Hepatic stellate cell (primary cell): ENCODE data around the gene TROAP.
A peak's percentile ranks its signal among the peaks of the same experiment; 100 is the strongest.
"Not testable (repeated sequence)": the region's sequence is repeated elsewhere in the genome, so short reads cannot be mapped to it uniquely, and the experiment has no call there.

Experiments
- DNase-seq: peaks from one replicate; pipeline ENCODE4 v3.0.0; 2011; ENCODE audit warnings: low spot score

The TROAP gene

DNA sequence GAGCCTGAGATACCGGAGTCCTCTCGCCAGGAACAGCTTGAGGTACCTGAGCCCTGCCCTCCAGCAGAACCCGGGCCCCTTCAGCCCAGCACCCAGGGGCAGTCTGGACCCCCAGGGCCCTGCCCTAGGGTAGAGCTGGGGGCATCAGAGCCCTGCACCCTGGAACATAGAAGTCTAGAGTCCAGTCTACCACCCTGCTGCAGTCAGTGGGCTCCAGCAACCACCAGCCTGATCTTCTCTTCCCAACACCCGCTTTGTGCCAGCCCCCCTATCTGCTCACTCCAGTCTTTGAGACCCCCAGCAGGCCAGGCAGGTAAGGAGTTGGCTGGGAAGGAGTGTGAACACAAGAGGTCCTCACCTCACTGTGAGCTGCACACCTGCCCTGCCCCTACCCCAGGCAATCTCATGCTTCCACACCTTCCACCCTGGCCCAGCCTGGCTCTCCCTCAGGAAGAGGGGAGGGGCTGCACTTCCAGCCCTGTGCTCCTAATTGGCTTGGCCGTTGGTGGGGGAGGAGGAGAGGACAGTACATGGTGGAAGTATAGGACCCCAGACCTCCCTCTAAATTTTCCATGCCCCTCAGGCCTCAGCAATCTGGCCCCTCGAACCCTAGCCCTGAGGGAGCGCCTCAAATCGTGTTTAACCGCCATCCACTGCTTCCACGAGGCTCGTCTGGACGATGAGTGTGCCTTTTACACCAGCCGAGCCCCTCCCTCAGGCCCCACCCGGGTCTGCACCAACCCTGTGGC lies 7.8 kb downstream of the TROAP start:
- DNase-seq = no peak

DNA sequence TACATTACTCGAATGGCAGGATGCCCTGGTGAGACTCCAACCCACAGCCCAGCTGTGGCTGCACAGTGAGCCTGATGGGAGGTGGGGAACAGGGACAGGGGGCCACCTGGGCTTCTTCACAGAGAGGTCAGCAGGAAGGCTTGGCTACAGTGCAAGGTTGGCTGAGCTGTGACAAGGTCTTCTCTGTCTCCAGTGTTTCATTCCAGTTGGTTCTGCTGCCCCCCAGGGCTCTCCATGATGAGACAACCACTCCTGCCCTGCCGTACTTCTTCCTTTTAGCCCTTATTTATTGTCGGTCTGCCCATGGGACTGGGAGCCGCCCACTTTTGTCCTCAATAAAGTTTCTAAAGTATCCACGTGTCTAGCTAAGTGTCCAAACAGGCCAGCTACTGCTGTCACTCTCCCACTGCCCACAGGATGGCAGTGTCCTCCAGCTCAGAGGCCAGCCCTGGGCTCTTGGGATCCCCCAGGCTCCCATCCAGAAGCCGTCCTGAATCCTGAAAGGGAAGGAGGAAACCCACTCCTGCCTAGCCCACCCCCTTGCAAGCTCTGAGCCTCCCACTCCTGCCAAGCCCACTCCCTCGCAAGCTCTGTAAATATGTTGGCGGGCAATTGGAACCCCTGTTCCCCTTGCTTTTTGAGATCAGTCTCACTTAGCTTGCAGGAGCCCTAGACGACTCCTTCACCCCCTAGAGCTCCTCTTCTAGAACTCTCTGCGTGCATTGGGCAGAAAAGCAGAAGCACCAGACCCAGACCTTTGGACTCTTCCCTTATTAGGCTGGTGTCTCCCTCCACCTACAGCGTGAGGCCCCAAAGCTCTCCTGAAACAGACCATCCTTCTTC lies 8.5 kb downstream of the TROAP start:
- DNase-seq = peak; percentile 89

DNA sequence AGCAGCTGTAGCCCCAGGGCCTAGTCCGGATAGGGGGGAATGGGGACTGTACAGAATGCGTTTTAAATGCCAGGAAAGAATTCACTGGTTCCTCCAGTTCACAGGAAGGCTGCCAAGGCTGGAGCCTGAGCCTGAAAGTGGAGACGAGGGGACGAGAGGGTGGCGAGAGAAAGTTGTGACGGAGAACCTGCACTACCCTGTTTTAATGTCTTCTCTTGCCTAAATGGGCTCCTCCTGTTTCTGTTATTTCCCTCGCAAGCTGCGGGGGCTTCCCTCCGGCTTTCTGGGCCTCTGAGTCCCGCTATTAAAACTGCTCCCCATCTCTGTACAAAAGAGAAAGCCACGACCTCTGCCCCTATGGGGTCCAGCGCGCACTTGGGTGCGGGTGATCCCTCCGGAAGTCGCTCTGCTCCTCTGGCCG lies 9.4 kb downstream of the TROAP start:
- DNase-seq = no peak

DNA sequence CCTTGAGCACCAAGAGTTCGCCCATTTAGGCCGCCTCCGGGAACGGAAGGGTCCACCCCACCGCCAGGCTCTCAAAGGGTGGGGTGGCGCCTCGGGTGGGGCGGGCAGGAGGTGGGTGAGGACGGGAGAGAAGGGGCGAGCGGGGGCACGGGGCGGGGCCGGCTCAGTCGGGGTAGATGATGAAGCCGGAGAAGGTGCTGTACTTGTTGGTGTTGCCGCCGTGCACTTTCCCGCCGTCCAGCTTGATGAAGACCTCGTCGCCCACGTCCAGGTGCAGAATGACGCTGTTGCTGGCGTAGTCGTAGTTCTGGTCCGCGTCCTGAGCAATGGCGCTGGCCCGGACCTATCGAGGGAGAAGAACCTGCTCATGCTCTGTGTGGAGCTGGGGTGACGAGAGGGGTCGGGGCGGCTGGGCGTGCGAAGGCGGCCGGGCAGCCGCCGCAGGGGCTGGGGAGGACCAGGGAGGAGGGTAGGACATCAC lies 9.9 kb downstream of the TROAP start:
- DNase-seq = no peak

DNA sequence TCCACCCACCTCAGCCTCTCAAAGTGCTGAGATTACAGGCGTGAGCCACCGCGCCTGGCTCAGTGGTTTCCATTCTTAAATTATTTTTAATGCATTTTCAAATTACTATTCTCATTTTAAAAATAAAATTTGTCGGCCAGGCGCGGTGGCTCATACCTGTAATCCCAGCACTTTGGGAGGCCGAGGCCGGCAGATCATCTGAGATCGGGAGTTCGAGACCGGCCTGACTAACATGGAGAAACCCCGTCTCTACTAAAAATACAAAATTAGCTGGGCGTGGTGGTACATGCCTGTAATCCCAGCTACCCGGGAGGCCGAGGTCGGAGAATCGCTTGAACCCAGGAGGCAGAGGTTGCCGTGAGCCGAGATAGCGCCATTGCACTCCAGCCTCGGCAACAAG lies 10.7 kb downstream of the TROAP start:
- not testable (repeated sequence) for DNase-seq

DNA sequence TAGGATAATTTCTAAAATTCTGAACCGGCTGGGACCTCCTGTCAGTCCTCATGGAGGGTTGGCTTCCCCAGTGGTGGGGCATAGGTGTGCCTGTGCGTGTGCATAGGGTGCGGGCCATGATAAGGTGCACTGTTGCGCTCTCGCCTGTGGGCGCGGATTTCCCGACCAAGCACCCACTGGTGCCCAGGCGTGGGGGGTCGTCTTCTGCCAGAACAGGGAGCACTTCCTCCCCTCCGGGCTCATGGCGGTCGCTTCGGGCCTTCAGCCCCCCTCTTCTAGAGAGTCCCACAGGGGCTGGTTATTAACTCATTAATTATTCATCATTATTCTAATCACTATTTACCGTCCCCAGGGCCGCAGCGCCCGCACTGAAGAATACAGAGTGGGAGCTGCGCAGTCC lies 11.2 kb downstream of the TROAP start:
- no peak for DNase-seq

DNA sequence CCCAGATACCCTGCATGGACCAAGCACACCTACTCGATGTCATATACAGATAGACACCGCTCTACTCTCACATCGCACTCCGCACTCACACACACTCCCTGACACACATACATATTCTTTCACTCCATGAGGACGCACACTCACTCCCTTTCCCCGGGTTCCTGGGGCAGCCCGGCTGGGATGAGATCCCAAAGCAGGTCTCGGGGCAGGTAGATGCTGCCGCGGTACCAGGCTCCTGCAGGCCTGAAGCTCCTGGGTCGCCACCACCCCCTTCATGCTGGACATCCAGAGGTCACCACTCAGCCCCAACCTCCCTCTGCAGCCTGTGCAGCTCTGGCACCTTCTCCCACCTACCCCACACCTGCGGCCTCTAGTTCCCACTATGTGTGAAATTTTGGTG lies 11.6 kb downstream of the TROAP start:
- DNase-seq = no peak

DNA sequence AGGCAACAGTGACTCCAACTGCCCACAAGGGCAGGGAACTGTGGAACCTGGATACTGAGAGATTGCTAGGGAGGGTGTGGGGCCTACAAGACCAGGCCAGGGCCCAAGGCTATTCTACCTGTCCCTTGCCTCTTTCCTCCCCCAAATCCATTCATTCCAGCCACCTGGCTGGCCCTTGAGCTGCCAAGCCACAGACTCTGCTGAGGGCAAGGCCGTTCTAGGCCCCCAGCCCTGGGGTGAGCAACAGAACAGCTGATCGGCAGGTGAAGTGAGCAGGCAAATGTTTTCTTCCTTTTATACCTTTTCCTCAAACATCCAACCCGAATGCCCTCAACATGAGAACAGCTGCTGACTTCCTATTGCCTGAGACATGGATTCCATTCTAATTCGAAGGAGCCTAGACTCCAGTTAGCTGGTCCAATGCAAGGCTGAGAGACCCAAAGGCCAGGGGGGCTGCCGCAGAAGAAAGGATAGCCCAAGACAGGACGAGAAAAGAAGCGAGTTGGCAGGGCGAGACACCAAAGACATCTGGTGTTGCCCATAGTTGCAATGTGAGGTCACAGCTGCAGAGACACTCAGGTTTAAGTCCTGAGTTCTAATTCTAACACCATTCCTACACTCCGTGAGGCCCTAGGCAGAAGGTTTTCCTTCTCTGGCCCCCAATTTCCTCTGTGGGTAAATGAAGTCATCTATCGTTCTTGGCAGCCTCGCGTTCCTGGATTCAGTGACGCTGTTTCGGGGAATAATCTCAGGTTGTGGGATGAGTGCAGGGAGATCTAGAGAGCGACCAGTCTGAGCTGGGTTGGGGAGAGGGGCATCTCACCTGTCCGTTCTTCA lies 12.3 kb downstream of the TROAP start:
- DNase-seq = no peak

DNA sequence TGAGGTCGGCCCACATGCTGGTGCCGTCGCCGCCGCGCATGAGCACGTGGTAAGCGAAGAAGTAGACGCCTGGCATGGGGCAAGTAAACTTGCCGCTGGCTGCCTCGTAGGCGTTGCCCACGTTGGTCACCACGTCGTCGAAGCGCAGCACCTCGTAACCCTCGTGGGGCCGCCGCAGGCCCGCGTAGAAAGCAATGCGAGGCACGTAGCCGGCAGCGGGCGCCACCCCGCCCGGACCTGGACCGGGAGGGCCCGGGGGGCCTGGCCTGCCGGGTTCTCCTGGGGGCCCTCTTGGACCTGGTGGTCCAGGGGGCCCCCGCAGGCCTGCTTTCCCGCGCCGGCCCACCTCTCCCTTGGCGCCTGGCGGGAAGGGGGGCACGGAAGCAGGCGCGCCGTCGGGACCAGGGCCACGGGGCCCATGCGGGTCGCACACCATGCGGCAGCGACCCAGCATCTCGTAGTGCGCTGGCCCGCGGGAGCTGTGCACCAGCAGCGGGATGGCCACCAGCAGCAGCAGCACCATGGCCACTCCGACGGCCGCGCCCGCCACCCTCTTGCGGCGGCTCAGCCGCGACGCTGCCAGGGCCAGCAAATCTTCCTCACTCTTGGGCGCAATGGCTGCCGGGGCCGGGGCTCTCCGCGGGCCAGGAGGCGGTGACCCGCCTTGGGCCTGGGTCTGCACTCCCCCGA lies 13.0 kb downstream of the TROAP start:
- no peak for DNase-seq

DNA sequence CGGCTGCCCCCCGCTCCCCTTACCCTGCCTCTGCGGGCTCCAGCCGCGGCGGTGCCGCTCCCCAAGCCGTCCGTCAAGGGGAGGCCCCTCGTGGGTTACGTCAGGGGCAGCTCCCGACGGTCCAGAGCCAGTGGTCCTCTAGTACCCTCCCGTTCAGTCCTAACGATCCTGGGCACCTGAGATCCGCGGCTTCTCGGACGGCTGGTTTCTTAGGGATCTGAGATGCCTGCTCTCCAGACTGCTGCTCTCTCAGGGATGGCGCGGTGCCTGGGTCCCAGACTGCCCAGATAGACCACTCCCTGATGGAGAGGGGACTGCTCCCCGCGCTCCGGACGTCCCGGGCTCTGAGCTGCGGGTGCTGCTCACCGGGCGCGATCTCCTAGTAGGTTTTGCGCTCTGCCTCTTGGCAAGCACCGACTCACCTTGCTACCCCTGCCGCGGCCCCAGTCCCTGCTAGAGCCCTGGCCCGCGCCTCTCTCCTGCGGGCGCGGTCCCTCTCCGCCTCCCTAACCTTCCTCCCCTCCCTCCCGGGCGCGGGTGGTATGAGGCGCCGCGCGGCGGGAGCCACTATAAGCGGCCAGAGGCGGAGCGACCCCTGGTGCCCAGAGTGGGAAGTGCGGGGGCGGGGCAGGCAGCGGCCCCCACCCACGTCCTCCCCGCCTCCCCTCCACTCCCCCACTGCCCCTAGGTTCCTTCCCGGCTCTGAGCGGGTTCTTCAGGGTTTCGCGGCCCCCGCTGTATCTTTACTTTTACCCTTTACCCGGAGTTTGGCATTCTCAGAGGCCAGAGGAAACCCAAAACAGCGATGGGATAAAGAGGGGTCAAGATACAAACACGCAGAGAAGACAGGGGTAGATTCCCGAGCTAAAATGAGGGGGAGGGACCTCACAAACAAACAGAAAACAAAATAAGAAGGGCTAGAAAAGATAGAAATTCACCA lies 13.9 kb downstream of the TROAP start, which contains the start of gene C1QL4:
TSS of gene C1QL4 (minus strand) at position 544 of the 940 bp plus-strand sequence. CDS start 711 bp downstream, outside the sequence.
- peak; percentile 93 for DNase-seq

DNA sequence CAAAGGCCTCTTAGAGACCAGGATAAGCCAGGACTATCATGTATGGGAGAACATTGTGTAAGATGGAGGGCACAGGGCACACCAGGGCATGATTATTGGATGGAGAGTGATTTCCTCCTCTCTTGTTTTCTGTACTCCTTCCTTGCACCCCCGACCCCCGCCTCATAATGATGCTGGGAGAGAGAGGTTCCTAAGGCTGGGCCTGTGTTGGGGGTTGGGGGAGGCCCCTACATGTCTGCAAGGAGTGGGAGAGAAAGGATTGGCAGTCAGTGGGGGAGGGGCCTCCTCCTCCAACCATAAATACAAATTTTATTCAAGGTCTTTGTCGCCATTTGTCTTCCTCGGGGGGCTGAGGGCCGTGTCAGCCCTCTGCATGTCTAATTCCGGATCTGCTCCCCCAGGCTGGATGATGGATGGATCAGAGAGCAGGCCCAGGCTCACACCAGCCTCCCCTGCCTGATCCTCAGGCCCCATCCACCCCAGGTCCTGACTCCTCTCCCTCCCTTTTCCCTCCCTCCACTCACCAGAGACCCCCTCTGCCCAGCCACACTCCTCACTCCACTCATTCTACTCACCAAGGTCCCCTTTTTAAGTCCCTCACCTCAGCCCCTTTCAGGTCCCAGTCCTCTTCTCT lies 15.9 kb downstream of the TROAP start:
- DNase-seq = no peak

DNA sequence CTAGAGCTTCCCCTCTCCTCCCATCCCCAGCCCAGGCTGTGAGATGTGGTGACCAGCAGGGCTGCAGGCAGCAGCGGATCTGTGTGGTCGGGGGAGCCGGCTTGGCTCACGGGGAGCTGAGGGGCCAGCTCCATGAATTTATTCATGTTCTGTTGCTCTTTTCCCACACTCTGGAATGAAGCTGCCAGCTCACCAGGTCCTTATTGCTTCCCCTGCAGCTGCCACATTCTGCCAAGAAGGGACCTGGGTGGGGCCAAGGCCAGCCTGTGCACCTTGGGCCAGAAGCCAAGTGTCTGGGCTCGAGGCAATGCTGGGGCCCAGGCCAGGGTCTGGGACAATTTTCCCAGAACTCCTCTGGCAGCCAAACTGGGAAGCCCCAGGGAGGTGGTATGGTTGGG lies 16.4 kb downstream of the TROAP start:
- no peak for DNase-seq

DNA sequence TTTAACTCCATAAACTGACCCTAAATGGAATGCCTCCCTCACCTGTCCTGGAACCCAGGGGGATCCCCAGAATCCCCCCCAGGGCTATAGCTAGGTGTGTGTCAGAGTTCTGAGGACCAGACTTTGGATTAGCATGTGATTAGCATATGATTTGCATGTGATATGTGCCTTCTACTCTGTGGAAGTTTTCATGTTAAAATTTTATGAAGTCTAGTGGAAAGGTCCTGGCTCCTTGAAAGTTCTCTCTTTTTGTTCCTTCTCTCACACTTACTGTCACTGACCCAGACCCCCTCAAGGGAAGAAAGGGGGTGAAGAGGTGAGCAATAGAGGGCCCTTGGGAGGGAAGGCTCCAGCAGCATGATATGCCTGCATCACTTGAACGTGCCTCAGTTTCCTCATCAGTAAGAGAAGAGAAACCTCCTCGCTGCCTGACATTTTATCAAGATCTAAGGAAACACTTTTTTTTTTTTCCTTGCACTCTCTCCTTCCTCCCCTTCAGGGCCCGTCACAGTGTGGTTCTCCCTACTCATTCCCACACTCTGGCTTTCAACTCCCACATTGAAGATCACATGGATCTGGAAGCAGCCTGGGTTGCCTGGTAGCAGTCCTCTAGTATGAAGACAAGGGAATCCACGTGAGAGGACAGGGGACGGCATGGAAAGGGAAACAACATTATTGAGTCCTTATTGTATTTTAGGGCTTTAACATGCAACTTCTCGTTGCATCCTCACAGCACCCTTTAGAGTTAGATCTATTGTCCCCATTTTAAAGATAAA lies 17.2 kb downstream of the TROAP start:
- DNase-seq = no peak

DNA sequence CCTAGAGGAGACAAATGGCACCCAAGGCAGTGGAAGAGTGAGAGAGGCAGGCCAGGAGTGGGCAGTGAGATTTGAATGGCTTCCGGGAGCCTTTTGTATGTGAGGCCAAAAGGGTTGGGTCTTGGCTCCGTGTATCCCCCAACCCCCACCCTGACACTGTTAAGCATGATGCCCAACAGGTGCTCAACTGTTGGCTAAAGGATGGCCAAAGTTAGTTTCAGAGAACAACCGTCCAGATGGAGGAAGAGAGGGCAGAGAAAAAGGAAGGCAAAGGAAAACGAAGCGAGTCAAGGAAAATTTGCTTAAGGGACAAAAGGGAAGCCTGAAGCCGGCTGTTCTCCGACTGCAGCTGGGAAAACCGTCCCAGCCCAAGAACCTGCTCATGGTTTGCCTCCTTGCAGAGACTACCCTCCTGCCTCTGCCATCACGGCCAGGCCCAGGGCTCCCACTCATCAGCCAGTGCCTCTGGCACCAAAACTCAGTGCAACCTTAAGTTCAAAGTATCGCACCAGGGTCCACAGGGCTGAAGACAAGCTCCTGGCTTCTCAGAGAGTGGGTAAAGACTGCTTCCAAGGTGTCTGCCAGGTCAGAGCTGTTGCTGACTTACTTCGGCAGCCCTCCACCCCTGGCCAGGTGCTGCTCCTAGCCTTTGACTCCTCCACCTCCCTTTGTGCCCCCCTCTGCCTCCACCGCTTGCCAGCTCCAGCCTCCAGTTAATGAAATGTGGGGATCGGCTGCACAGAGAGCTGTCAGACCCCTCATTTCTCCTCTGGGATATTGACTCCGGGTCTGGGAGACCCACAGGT lies 18.1 kb downstream of the TROAP start:
- DNase-seq = no peak

DNA sequence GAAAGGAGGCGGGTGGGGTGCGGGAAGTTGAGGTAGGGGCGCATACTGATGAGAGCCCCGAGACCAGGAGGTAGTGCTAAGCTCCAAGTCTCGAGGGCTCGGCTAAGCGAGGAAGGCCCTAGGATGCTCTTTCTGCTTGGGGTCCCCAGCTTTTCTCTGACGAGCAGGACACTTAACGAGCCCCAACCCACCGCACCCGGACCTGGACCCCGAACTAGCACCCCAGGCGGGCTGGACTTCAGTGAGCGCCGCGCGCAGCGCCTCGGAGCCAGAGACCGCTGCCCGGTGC lies 18.7 kb downstream of the TROAP start:
- no peak for DNase-seq

DNA sequence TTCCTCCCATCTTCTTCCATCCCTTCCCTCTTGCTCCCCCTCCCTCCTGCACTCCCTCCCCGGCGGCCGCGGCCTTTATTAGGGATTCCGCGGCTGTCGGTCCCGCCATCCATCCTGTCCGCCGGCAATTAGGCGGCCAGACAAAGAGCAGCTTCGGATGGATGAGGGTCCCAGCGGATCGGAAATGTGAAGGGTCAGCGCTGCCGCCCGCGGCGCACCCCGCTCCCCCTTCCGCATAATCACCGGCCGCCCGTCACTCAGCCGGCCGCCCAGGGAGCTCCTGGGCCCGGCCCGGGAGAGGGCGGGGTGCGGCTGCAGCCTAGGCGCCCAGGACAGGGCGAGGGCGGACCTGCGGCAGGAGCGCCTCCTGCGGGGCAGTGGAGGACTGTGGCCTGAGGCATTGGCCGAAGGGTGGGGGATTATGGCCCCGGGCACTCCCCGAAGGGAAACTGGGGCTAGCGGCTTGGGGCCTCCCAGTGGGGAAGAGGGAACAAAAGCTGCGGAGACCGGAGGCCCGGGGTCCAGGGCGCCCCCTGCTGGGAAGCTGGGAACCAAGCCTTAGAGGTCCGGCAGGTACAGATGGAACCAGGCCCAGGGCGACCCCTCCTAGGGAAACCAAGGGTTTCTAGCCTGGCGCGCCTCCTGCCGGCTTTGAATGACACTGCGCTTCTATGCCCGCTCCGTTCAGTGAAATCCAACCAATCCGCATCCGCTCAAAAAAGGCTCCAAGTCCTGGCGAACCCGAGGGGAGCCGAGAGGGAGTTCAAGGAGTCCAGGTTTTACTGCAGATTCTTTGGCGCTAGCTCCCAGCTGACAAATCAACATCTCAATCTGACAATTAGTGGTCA lies 19.2 kb downstream of the TROAP start:
- peak; percentile 83 for DNase-seq

DNA sequence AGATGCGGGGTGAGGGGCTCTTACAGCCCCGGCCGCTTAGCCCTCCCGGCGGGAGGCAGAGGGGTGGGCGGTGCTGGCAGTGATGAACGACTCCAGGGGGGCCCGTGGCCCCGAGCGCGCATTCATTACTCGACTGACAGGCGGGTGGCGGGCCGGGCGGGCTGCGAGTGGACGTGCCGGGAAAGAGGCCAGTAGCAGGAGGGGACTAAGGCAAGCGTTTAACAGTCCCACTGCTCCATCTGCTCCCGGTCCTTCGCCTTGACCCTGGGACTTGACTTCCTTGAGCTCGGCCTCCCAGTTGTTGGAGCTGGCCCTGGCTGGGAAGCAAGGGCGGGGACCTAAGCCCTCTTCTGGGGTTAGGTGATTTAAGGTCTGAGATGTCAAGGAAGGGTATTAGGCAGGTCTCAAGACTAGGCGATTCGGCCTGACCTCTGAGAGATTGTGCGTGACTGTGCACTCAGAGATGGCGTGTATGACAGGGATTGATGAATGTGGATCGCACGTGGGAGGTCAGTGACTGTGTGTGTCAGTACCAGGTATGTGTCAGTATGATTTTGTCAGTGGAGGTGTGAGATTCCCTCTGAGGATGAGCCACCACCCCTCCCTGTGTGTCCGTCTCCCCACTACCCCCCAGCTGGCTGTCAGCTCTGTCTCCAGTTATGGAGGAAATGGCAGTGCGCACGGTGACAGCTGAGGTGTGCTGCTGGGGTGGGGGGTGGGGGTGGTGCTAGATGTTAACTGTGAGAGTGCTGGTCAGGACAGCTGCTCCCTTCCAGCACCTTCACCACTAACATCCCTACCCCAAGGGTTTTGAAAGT lies 20.1 kb downstream of the TROAP start:
- no peak for DNase-seq
